ENCODE measurements around the gene KHNYN.
A peak's percentile ranks its signal among the peaks of the same experiment; 100 is the strongest.
"Not testable (repeated sequence)": the region's sequence is repeated elsewhere in the genome, so short reads cannot be mapped to it uniquely, and the experiment has no call there.

Gene KHNYN

GRCh38 chr14:24473211-24473610 lies 43.5 kb downstream of the KHNYN start:
- DNase-seq (ENCODE audit: low read depth), result no peak

GRCh38 chr14:24475261-24475660 lies 45.5 kb downstream of the KHNYN start:
- DNase-seq (ENCODE audit: low read depth), result no peak

- not testable (repeated sequence) for DNase-seq (ENCODE audit: low read depth)
Observed at GRCh38 chr14:24479999-24480398, 50.2 kb downstream of the KHNYN start.

GRCh38 chr14:24481622-24482324 lies 52.0 kb downstream of the KHNYN start:
- peak; percentile 24 for DNase-seq (ENCODE audit: low read depth)

GRCh38 chr14:24482699-24483303 lies 53.0 kb downstream of the KHNYN start:
- DNase-seq (ENCODE audit: low read depth), result not testable (repeated sequence)

GRCh38 chr14:24483604-24484252 lies 54.0 kb downstream of the KHNYN start:
- DNase-seq (ENCODE audit: low read depth), result no peak
